AML-193 (cell line): Measurements from ENCODE around the gene PLEKHG5.

Experiments used
- DNase-seq, 2 experiments: peaks; one replicate each; lab custom pipeline; 2025; lab: John Stamatoyannopoulos, UW

Gene PLEKHG5

DNA sequence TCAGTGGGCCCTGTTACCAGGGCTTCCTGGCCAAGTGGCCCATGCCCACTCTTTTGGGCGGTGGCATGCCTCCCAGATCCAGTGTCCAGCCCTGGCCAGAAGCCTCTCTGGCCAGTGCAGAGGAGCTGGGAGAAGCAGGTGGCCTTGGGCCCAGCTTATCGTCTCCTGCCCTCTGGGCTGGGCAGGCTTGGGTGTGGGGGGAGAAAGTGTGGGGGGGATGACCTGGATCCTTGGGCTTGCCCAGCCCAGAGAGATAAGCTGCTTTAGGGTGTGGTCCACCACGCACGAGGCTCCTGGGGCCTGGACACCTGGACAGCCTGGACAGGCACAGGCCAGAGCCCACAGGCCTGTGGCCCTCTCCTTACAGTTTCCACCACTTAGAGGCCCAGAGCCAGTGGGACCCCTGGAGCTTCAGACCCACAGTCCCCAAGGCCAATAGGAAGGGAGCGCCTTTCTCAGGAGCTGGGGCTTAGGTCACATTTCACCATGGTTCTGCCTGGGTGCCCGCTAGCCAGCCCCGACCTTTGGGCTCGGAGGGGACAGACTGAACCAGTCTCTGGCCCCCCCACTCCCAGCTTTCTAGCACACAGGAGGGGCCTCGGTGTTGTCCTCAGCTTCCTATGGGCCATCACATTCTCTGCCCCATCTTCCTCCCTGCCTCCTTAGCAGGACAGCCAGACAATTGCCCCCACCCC is 65.0 kb downstream of the PLEKHG5 start:
- DNase-seq, result no peak

GRCh38 chr1:6425658-6426057 is 65.8 kb downstream of the PLEKHG5 start:
- DNase-seq, result no peak

DNA sequence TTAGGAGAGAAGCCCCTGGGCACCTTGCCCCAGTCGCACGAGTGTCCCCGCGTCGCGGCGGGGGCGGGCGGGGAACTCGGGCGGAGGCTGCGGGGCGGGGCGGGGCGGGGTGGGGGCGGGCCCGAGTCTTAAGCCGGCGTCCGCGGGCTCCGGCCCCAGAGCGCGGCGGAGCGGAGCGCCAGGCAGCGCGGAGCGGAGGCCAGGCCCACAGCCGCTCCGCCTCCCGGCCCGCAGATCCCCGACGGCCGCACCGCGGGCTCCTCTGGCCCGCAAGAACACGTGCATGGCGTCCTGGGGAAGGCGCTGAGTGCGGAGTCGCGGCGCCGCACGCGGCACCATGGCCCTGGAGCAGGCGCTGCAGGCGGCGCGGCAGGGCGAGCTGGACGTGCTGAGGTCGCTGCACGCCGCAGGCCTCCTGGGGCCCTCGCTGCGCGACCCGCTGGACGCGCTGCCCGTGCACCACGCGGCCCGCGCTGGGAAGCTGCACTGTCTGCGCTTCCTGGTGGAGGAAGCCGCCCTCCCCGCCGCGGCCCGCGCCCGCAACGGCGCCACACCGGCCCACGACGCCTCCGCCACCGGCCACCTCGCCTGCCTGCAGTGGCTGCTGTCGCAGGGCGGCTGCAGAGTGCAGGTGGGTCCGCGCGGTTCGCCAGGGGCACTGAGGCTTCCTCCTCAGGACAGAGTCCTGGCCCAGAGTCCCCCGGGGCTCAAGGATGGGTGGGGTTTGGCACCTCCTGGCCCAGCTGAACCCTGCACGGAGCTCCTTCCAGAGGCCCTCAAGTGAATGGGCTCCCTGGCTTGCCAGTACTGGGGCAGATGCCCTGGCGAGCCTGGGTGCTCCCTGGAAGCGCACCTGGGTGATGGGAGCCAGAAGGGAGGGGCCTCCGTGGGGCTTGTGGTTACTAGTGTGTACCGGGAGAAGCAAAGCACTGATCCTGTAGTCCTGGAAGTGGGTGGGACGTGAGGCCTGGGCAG is 66.6 kb downstream of the PLEKHG5 start, which contains the start of gene ESPN:
TSS of gene ESPN (plus strand) at position 158 of the 975 bp plus-strand sequence. CDS start at position 338, 180 bp downstream.
- no peak for DNase-seq

DNA sequence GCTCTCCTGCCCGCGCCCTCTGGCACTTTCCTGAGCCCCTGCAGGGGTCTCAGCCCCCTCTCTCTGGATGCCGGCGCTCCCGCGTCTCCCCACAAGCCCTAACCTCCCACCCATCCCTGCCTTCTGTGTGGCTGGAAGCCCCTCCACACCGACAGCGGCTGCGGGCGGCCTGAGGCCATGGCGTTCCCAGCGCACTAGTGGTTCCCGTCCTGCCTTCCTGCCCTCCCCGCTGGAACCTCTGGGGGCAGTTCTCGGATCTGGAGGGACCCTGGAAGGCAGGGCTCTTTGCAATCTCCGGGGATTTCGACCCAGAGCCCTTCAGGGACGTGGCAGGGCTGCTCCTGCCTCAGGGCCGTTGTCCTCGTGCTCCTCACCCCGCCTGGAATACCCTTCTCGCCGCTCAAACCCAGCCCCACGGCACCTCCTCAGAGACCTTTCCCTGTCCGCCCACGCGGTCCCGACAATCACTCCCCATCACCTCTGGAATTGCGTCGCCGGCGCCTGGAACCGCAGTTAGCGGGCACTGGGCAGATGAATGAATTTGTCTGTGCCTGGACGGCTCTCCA is 67.4 kb downstream of the PLEKHG5 start:
- DNase-seq, result no peak

- DNase-seq, result peak; percentile 12 to 15
These were observed 68.0 kb downstream of the PLEKHG5 start for GRCh38 chr1:6423321-6423999.

GRCh38 chr1:6421266-6421665 is 70.2 kb downstream of the PLEKHG5 start:
- no peak for DNase-seq

- DNase-seq, result no peak
These were observed 70.9 kb downstream of the PLEKHG5 start for GRCh38 chr1:6420454-6421042.

GRCh38 chr1:6419804-6420453 is 71.5 kb downstream of the PLEKHG5 start, which contains the start of gene HES2:
HES2 (minus strand) TSS chr1:6419919; CDS start chr1:6419820, 99 bp downstream.
- DNase-seq, result no peak

GRCh38 chr1:6419397-6419803 is 72.1 kb downstream of the PLEKHG5 start:
- no peak for DNase-seq

- no peak for DNase-seq
These were observed 72.6 kb downstream of the PLEKHG5 start for GRCh38 chr1:6418668-6419396.

- DNase-seq, result no peak
These were observed 73.4 kb downstream of the PLEKHG5 start for GRCh38 chr1:6417961-6418667.
